Measurements from ENCODE around the gene TIMP4. TPM values are rescaled to one million over a fixed set of nuclear protein-coding genes. Genes with fewer than 3 reads are reported as not detected.
A peak's percentile ranks its signal among the peaks of the same experiment; 100 is the strongest.

Gene TIMP4
- total RNA-seq, 1 donor from 2014 or later: 0.35 TPM

GRCh38 chr3:12139111-12139511 is 19.6 kb downstream of the TIMP4 start:
- H3K4me3 ChIP-seq (ENCODE audit: low read depth, low read length): no peak overlapping the region
- DNase-seq (ENCODE audit: low read depth): no peak
- TF ChIP-seq CTCF (conservative IDR thresholded peaks at IDR 0.05; ENCODE audit: low read depth, low read length): peak; percentile 63

GRCh38 chr3:12138044-12138443 is 20.7 kb downstream of the TIMP4 start:
- peak; percentile 67 for TF ChIP-seq CTCF (conservative IDR thresholded peaks at IDR 0.05; ENCODE audit: low read depth, low read length)
- DNase-seq (ENCODE audit: low read depth): no peak
- no peak overlapping the region for H3K4me3 ChIP-seq (ENCODE audit: low read depth, low read length)

- TF ChIP-seq CTCF (conservative IDR thresholded peaks at IDR 0.05; ENCODE audit: low read depth, low read length): no peak
- no peak overlapping the region for H3K4me3 ChIP-seq (ENCODE audit: low read depth, low read length)
- no peak for DNase-seq (ENCODE audit: low read depth)
Observed at GRCh38 chr3:12136371-12136770, 22.3 kb downstream of the TIMP4 start.

GRCh38 chr3:12135029-12135657 is 23.6 kb downstream of the TIMP4 start:
- no peak for DNase-seq (ENCODE audit: low read depth)
- peak; percentile 95 for TF ChIP-seq CTCF (conservative IDR thresholded peaks at IDR 0.05; ENCODE audit: low read depth, low read length)
- no peak overlapping the region for H3K4me3 ChIP-seq (ENCODE audit: low read depth, low read length)

GRCh38 chr3:12132881-12133280 is 25.8 kb downstream of the TIMP4 start:
- TF ChIP-seq CTCF (conservative IDR thresholded peaks at IDR 0.05; ENCODE audit: low read depth, low read length): no peak
- DNase-seq (ENCODE audit: low read depth): no peak
- H3K4me3 ChIP-seq (ENCODE audit: low read depth, low read length): no peak overlapping the region

GRCh38 chr3:12131351-12132090 is 27.2 kb downstream of the TIMP4 start:
- no peak overlapping the region for H3K4me3 ChIP-seq (ENCODE audit: low read depth, low read length)
- TF ChIP-seq CTCF (conservative IDR thresholded peaks at IDR 0.05; ENCODE audit: low read depth, low read length): no peak
- no peak for DNase-seq (ENCODE audit: low read depth)

- no peak overlapping the region for H3K4me3 ChIP-seq (ENCODE audit: low read depth, low read length)
- no peak for TF ChIP-seq CTCF (conservative IDR thresholded peaks at IDR 0.05; ENCODE audit: low read depth, low read length)
- no peak for DNase-seq (ENCODE audit: low read depth)
Observed at GRCh38 chr3:12127391-12127790, 31.3 kb downstream of the TIMP4 start.

Data from epithelial cell of proximal tubule (primary cell).